ENCODE measurements around the gene CMAS. TPM values are rescaled to one million over a fixed set of nuclear protein-coding genes. Genes with fewer than 3 reads are reported as not detected.

The CMAS gene
- polyA plus RNA-seq, 1 of the 3 experiments (the other 2 are of a cell fraction): 16.0 TPM

DNA sequence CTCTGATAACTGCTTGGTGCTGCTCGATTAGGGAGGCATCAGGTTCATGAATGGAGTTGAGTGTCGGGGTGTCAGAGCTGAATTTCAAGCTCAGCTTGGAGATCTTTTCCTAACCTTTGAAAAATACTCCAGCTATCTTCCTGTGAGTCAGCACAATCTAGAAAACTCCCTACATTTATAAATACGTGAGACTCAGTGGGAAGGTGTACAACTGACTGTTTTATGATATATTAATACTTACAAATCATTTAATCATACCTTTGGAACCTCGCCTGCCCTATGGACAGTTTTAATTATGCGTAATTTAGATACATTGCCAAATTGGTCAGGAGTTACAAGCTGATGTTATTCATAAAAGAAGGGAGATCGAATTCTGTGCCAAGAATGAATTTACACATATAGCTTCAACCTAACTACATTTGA, 961 bp downstream of the CMAS start:
- ChIA-PET CTCF (no interaction called here), POLR2A (interaction anchor here (1.0 to 1.5 kb wide), 4 partner anchors 8 to 545 kb away, joined by 3 to 5 read pairs (median 3); partner anchors contain the start of gene C2CD5)
- peak overlapping the region; percentile 99 for H2AFZ ChIP-seq (ENCODE audit: low read depth)

More for the DNA sequence above, 961 bp downstream of the CMAS start:
- peaks cover 30% of the 10 kb centered on the region; the same call in 1 of the 2 replicates for H3K79me2 ChIP-seq (ENCODE audit: insufficient read depth)
- peak overlapping the region in 1 of 2 experiments; percentile 74; a peak in 1 of 4 replicates for H3K27ac ChIP-seq (ENCODE audit: low read depth in 2 of 2, low read length in 1 of 2)
- H4K20me1 ChIP-seq (ENCODE audit: insufficient read depth): no peaks in the 10 kb centered on the region; the same call in 1 of the 2 replicates
- peak overlapping the region; percentile 75 for H3K4me2 ChIP-seq
- H3K9ac ChIP-seq: peak overlapping the region; percentile 88
- H3K9me3 ChIP-seq: no peaks in the 10 kb centered on the region
- H3K4me3 ChIP-seq (ENCODE audit: low read depth in 2 of 2, low read length in 1 of 2): peak overlapping the region; percentile 80 to 95
- H3K36me3 ChIP-seq (replicated peaks in 1 of 2; ENCODE audit: control insufficient read depth in 1 of 2, insufficient read depth in 2 of 2, low read length in 1 of 2): peaks cover 0 to 8% of the 10 kb centered on the region in 2 experiments
- H3F3A ChIP-seq (replicated peaks; ENCODE audit: insufficient read depth): no peaks in the 10 kb centered on the region
- no peak for DNase-seq
- TF ChIP-seq PBX3 (IDR thresholded peaks at IDR 0.05) (no peak), USF1 (IDR thresholded peaks at IDR 0.05; ENCODE audit: borderline replicate concordance, low read depth) (no peak), TAF1 (IDR thresholded peaks at IDR 0.05; ENCODE audit: borderline replicate concordance, low read depth, low read length) (no peak), RFX5 (IDR thresholded peaks at IDR 0.05; ENCODE audit: low read length) (no peak), RAD21 (IDR thresholded peaks at IDR 0.05; ENCODE audit: low read length) (no peak), TEAD4 (IDR thresholded peaks at IDR 0.05; ENCODE audit: borderline replicate concordance, insufficient read depth) (no peak), IRF3 (IDR thresholded peaks at IDR 0.05; ENCODE audit: low read depth, low read length) (no peak), FOXM1 (IDR thresholded peaks at IDR 0.05; ENCODE audit: low read depth) (no peak), MXI1 (IDR thresholded peaks at IDR 0.05; ENCODE audit: low read depth, low read length) (no peak), POLR2AphosphoS5 (IDR thresholded peaks at IDR 0.05; ENCODE audit: low read depth, low read length) (no peak), CHD2 (IDR thresholded peaks at IDR 0.05; ENCODE audit: low read length, partially characterized antibody) (no peak), JUND (IDR thresholded peaks at IDR 0.05) (no peak), TCF12 (IDR thresholded peaks at IDR 0.05) (no peak), SMC3 (IDR thresholded peaks at IDR 0.05; ENCODE audit: low read depth, low read length) (no peak)
- TF ChIP-seq, protein P1, sequence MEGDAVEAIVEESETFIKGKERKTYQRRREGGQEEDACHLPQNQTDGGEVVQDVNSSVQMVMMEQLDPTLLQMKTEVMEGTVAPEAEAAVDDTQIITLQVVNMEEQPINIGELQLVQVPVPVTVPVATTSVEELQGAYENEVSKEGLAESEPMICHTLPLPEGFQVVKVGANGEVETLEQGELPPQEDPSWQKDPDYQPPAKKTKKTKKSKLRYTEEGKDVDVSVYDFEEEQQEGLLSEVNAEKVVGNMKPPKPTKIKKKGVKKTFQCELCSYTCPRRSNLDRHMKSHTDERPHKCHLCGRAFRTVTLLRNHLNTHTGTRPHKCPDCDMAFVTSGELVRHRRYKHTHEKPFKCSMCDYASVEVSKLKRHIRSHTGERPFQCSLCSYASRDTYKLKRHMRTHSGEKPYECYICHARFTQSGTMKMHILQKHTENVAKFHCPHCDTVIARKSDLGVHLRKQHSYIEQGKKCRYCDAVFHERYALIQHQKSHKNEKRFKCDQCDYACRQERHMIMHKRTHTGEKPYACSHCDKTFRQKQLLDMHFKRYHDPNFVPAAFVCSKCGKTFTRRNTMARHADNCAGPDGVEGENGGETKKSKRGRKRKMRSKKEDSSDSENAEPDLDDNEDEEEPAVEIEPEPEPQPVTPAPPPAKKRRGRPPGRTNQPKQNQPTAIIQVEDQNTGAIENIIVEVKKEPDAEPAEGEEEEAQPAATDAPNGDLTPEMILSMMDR (IDR thresholded peaks at IDR 0.05): no peak
- no peaks in the 10 kb centered on the region for H3K9me2 ChIP-seq
- peaks cover 4 to 6% of the 10 kb centered on the region in 2 experiments; a peak in 2 of 4 replicates for H3K4me1 ChIP-seq (ENCODE audit: control insufficient read depth in 1 of 2, insufficient read depth in 2 of 2, low read depth in 1 of 2, low read length in 1 of 2)
- 18% methylated on average over 6 of the region's 6 CpGs for WGBS (ENCODE audit: low lambda C conversion rate)
- no peaks in the 10 kb centered on the region for H3K27me3 ChIP-seq (ENCODE audit: insufficient read depth)

Measured in SK-N-SH (cell line).